Measurements from ENCODE around the gene ZNF385B. TPM values are rescaled to one million over a fixed set of nuclear protein-coding genes. Genes with fewer than 3 reads are reported as not detected.

ZNF385B gene
- total RNA-seq, 3 donors from 2014 or later (not counting 1 experiment from before 2014, with no cell fraction given), result 0.54 TPM; not detected in 2

DNA sequence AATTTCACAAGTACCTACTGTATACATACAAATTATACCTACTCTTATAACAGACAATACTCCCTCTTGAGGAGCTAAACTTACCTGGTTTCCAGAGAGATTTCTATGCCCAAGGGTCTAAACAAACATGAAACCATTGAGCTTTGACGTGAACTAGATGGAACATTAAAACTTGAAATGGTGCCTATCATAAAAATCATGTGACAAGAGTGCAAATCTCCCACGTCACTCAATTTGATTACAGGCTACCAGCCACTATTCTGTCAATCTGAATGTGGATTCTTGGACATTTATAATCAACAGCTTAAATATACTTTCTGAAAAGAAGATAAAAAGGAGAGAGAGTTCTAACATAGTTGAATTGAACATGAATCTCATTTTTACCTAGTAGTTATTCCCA, 299.7 kb downstream of the ZNF385B start:
- no peak overlapping the region for H3K27ac Mint-ChIP-seq
- Histone ChIP-seq H3K27me3 (ENCODE audit: control insufficient read depth, insufficient read depth, low read length) (no peaks in the 10 kb centered on the region), H3K4me3 (ENCODE audit: low read length) (no peak overlapping the region), H3K9me3 (ENCODE audit: control insufficient read depth, insufficient read depth, low read length) (no peaks in the 10 kb centered on the region), H3K36me3 (ENCODE audit: control insufficient read depth, insufficient read depth, low read length) (no peaks in the 10 kb centered on the region), H3K4me1 (ENCODE audit: control insufficient read depth, insufficient read depth, low read length) (no peaks in the 10 kb centered on the region), H3K27ac (ENCODE audit: low read length) (no peak overlapping the region)
- H3K4me1 Mint-ChIP-seq, result no peaks in the 10 kb centered on the region
- intact Hi-C loops (cut with micrococcal nuclease), result no loop called here
- H3K9me3 Mint-ChIP-seq, result peaks cover 5 to 6% of the 10 kb centered on the region in 2 donors
- H3K4me3 Mint-ChIP-seq, result no peak overlapping the region
- H3K36me3 Mint-ChIP-seq, result no peaks in the 10 kb centered on the region
- 82% methylated on average over 2 of the region's 2 CpGs for WGBS (ENCODE audit: insufficient coverage)
- TF ChIP-seq, protein P1, sequence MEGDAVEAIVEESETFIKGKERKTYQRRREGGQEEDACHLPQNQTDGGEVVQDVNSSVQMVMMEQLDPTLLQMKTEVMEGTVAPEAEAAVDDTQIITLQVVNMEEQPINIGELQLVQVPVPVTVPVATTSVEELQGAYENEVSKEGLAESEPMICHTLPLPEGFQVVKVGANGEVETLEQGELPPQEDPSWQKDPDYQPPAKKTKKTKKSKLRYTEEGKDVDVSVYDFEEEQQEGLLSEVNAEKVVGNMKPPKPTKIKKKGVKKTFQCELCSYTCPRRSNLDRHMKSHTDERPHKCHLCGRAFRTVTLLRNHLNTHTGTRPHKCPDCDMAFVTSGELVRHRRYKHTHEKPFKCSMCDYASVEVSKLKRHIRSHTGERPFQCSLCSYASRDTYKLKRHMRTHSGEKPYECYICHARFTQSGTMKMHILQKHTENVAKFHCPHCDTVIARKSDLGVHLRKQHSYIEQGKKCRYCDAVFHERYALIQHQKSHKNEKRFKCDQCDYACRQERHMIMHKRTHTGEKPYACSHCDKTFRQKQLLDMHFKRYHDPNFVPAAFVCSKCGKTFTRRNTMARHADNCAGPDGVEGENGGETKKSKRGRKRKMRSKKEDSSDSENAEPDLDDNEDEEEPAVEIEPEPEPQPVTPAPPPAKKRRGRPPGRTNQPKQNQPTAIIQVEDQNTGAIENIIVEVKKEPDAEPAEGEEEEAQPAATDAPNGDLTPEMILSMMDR (IDR thresholded peaks at IDR 0.05), result no peak
- DNase-seq, result no peak
- no peaks in the 10 kb centered on the region for H3K27me3 Mint-ChIP-seq (ENCODE audit: low read depth in 2 of 2)
- no peak for ATAC-seq

DNA sequence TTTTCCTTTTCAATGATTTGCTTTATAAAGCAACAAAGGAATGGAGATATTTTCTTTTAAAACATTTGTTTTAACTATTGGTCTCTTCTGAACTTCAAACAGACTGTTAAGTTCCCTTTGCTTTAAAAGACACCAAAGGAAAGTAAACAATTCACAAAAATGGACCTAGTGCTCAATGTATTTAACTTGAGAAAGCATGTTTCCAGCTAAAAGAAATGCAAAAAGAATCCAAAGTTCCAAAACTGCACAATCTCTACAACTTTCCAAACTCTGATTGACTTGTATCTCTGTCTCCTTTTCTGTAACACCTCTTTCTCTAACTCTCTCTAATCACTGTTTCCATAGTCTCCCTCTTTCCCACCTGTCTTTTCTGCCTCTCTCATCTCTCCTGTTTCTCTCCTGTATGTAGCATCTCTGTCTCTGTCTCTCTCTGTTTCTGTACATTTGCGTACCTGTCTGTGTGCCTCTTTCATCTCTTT, 301.1 kb downstream of the ZNF385B start:
- intact Hi-C loops (cut with micrococcal nuclease), result no loop called here
- TF ChIP-seq, protein P1 (IDR thresholded peaks at IDR 0.05), result no peak
- H3K27me3 ChIP-seq (ENCODE audit: control insufficient read depth, insufficient read depth, low read length), result no peaks in the 10 kb centered on the region
- H3K4me3 ChIP-seq (ENCODE audit: low read length), result no peak overlapping the region
- Mint-ChIP-seq H3K27me3 (ENCODE audit: low read depth in 2 of 2) (no peaks in the 10 kb centered on the region), H3K27ac (no peak overlapping the region), H3K36me3 (no peaks in the 10 kb centered on the region), H3K9me3 (peaks cover 2 to 5% of the 10 kb centered on the region in 2 donors), H3K4me1 (no peaks in the 10 kb centered on the region), H3K4me3 (no peak overlapping the region)
- no peak overlapping the region for H3K27ac ChIP-seq (ENCODE audit: low read length)
- H3K4me1 ChIP-seq (ENCODE audit: control insufficient read depth, insufficient read depth, low read length), result no peaks in the 10 kb centered on the region
- WGBS (ENCODE audit: insufficient coverage), result 79% methylated on average over 1 of the region's 1 CpG
- H3K36me3 ChIP-seq (ENCODE audit: control insufficient read depth, insufficient read depth, low read length), result no peaks in the 10 kb centered on the region
- DNase-seq (no peak), ATAC-seq (no peak)
- H3K9me3 ChIP-seq (ENCODE audit: control insufficient read depth, insufficient read depth, low read length), result no peaks in the 10 kb centered on the region

DNA sequence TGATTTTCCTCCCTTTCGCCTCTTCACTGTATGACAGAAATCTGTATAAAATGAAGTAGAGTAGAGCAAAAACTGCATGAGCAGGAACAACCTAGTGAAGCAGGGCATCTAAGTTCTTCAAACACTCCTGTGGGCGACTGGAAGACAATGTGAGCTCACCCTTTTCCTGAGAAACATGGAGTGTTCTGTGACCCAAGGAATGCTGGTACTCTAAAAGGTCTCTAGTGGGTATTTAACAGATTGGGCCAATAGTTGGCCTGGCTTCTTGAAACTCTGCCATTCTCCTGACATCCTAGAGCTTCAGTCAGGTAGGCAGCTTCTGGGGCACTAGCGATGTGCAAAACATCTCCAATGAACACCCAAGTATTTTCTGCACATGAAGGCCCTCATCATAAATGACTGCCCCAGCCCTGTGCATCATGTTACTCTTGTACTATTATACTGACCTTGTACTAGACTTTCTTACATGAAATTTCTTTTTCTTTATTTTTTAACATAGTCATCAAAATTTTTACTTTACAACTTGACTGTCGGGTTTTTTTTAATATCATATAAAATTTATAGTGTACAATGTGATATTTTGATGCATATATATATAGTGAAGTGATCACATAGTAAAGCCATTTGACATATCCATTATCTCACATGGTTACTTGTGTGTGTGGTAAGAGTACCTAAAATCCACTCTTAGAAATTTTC, 302.2 kb downstream of the ZNF385B start:
- Mint-ChIP-seq H3K36me3 (no peaks in the 10 kb centered on the region), H3K27ac (no peak overlapping the region), H3K9me3 (peaks cover 2 to 3% of the 10 kb centered on the region in 2 donors), H3K4me3 (no peak overlapping the region), H3K4me1 (no peaks in the 10 kb centered on the region), H3K27me3 (ENCODE audit: low read depth in 2 of 2) (no peaks in the 10 kb centered on the region)
- no peaks in the 10 kb centered on the region for H3K27me3 ChIP-seq (ENCODE audit: control insufficient read depth, insufficient read depth, low read length)
- intact Hi-C loops (cut with micrococcal nuclease), result no loop called here
- H3K36me3 ChIP-seq (ENCODE audit: control insufficient read depth, insufficient read depth, low read length), result no peaks in the 10 kb centered on the region
- H3K4me3 ChIP-seq (ENCODE audit: low read length), result no peak overlapping the region
- H3K9me3 ChIP-seq (ENCODE audit: control insufficient read depth, insufficient read depth, low read length), result no peaks in the 10 kb centered on the region
- TF ChIP-seq, protein P1 (IDR thresholded peaks at IDR 0.05), result no peak
- DNase-seq, result no peak
- 86% methylated on average over 2 of the region's 4 CpGs for WGBS (ENCODE audit: insufficient coverage)
- no peaks in the 10 kb centered on the region for H3K4me1 ChIP-seq (ENCODE audit: control insufficient read depth, insufficient read depth, low read length)
- no peak overlapping the region for H3K27ac ChIP-seq (ENCODE audit: low read length)
- ATAC-seq, result no peak
